Fibroblast of gingiva (primary cell): ENCODE measurements around the gene PTGES3L.
"Not testable (repeated sequence)": the region's sequence is repeated elsewhere in the genome, so short reads cannot be mapped to it uniquely, and the experiment has no call there.

Experiments
- DNase-seq: peaks from one replicate; pipeline ENCODE4 v3.0.0-alpha.2; 2011; ENCODE audit warnings: low read depth

Gene PTGES3L

GRCh38 chr17:42919522-42920077 lies 60.3 kb downstream of the PTGES3L start:
- not testable (repeated sequence) for DNase-seq

GRCh38 chr17:42918902-42919521 lies 60.9 kb downstream of the PTGES3L start:
- DNase-seq: no peak
